Measurements from ENCODE around the gene DOK7.

DNA sequence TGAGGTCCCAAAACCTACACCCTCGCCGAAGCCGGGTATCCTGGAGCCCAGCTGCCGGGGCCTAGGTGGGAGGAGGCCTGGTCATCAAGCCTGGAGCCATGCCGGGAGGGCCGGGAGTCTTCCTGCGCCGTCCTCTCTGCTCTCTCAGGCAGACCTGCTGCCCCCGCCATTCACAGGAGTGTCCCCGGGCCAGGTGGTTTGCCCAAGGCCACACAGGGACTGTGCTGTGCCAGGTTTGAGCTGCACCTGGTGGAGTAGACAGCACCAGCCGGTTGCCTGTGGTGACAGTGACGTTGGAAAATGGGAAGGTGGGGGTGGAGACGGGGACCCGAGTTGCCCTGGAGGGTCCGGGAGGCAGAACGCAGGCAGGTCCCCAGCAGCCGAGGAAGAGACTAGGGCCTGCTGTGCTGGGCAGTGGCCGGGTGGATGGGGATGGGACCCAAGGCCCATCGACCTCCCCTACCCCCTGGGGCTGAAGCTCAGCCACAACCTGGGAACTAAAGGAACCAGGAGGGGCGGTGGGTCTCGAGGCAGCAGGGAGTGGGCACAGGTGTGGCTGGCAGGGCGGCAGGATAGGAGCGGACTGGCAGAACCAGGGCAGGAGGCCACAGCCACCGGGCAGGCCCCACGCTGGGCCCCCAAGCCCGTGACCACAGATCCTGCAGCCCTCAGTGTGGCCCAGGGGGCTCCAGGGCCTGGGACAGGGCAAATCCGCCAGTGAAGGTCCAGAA is 9.5 kb downstream of the DOK7 start:
- TF ChIP-seq, protein P1, sequence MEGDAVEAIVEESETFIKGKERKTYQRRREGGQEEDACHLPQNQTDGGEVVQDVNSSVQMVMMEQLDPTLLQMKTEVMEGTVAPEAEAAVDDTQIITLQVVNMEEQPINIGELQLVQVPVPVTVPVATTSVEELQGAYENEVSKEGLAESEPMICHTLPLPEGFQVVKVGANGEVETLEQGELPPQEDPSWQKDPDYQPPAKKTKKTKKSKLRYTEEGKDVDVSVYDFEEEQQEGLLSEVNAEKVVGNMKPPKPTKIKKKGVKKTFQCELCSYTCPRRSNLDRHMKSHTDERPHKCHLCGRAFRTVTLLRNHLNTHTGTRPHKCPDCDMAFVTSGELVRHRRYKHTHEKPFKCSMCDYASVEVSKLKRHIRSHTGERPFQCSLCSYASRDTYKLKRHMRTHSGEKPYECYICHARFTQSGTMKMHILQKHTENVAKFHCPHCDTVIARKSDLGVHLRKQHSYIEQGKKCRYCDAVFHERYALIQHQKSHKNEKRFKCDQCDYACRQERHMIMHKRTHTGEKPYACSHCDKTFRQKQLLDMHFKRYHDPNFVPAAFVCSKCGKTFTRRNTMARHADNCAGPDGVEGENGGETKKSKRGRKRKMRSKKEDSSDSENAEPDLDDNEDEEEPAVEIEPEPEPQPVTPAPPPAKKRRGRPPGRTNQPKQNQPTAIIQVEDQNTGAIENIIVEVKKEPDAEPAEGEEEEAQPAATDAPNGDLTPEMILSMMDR (IDR thresholded peaks at IDR 0.05), result no peak
- no peak for TF ChIP-seq POLR2AphosphoS5 (IDR thresholded peaks at IDR 0.05)

Data from breast epithelium (tissue), 3 donors.